Head of caudate nucleus (tissue), 42 donors: ENCODE measurements around the gene COL9A3.

Experiments used
- DNase-seq, 42 donors: peaks; one replicate each; pipeline versions ENCODE4 v3.0.0 to v3.0.0-alpha.2; 2020 to 2021; ENCODE audit warnings: mixed read lengths in 7 of 42
- intact Hi-C: fragments of 100-400 bp; cut with DNase I; formaldehyde crosslinking; loops from one replicate; pipeline ENCODE4 v1.15.0; 2022

COL9A3 gene

GRCh38 chr20:62827311-62828038 lies 10.6 kb downstream of the COL9A3 start:
- intact Hi-C loops, result no loop called here
- no peak for DNase-seq

GRCh38 chr20:62828051-62828450 lies 11.2 kb downstream of the COL9A3 start:
- no peak for DNase-seq
- intact Hi-C loops, result no loop called here

GRCh38 chr20:62828511-62829230 lies 11.8 kb downstream of the COL9A3 start:
- DNase-seq, result no peak

GRCh38 chr20:62829231-62830230 lies 12.7 kb downstream of the COL9A3 start:
- no peak for DNase-seq
- intact Hi-C loops, result no loop called here

More at GRCh38 chr20:62828511-62829230, 11.8 kb downstream of the COL9A3 start:
- intact Hi-C loops, result no loop called here

- intact Hi-C loops, result no loop called here
- DNase-seq, result no peak
Measured at GRCh38 chr20:62830251-62830650, 13.4 kb downstream of the COL9A3 start.

- intact Hi-C loops, result no loop called here
- DNase-seq, result no peak
Measured at GRCh38 chr20:62830821-62831220, 14.0 kb downstream of the COL9A3 start.

GRCh38 chr20:62831361-62831788 lies 14.5 kb downstream of the COL9A3 start:
- intact Hi-C loops, result no loop called here
- DNase-seq, result no peak

GRCh38 chr20:62831854-62832211 lies 15.0 kb downstream of the COL9A3 start:
- peak in 3 of 42 donors; percentile 21 to 63 (median 40) for DNase-seq
- intact Hi-C loops, result no loop called here

GRCh38 chr20:62832212-62832922 lies 15.5 kb downstream of the COL9A3 start:
- peak in 15 of 42 donors; percentile 22 to 67 (median 44) for DNase-seq
- intact Hi-C loops, result no loop called here

GRCh38 chr20:62832951-62833391 lies 16.1 kb downstream of the COL9A3 start:
- peak in 4 of 42 donors; percentile 21 to 62 (median 39) for DNase-seq
- intact Hi-C loops, result no loop called here

- intact Hi-C loops, result no loop called here
- DNase-seq, result no peak
Measured at GRCh38 chr20:62834967-62835730, 18.3 kb downstream of the COL9A3 start.

- intact Hi-C loops, result no loop called here
- DNase-seq, result peak in 33 of 42 donors; percentile 43 to 84 (median 60)
Measured at GRCh38 chr20:62835931-62836861, 19.3 kb downstream of the COL9A3 start.

GRCh38 chr20:62836967-62837490 lies 20.2 kb downstream of the COL9A3 start:
- intact Hi-C loops, result no loop called here
- DNase-seq, result no peak

GRCh38 chr20:62837790-62838127 lies 20.9 kb downstream of the COL9A3 start:
- intact Hi-C loops, result no loop called here
- no peak for DNase-seq

GRCh38 chr20:62838128-62838891 lies 21.5 kb downstream of the COL9A3 start:
- DNase-seq, result peak in 1 of 42 donors; percentile 29
- intact Hi-C loops, result no loop called here

- no peak for DNase-seq
- intact Hi-C loops, result no loop called here
Measured at GRCh38 chr20:62839261-62839660, 22.4 kb downstream of the COL9A3 start.
